HG02885 (cell line): ENCODE measurements around the gene OR1E2.
"Not testable (repeated sequence)": the region's sequence is repeated elsewhere in the genome, so short reads cannot be mapped to it uniquely, and the experiment has no call there.

Source experiments
- ATAC-seq: cut with Tn5 transposase; IDR thresholded peaks from one replicate; pipeline ENCODE4 v1.9.1; 2021; ENCODE audit warnings: mild to moderate bottlenecking; ENCODE audit not compliant: unreplicated experiment, poor library complexity

OR1E2 gene

GRCh38 chr17:3398310-3398709, 35.3 kb downstream of the OR1E2 start, which contains the start of gene OR1E1:
Gene OR1E1 (minus strand): TSS chr17:3398410. CDS start chr17:3398410, 0 bp downstream.
- ATAC-seq: no peak

DNA sequence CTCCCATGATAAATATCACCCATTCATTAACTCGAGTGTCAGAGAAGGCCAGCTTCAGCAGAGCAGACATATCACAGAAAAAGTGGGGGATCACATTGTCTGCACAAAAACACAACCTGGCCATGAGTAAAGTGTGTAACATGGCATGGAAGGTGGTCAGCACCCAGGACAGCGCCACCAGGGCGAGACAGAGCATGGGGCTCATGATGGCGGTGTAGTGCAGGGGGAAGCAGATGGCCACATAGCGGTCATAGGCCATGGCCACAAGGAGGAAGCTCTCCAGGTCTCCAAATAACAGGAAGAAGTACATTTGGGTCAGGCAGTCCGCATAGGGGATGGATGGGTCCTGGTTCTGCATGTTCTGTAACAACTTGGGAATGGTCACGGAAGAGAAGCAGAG, 35.8 kb downstream of the OR1E2 start:
- ATAC-seq: not testable (repeated sequence)

DNA sequence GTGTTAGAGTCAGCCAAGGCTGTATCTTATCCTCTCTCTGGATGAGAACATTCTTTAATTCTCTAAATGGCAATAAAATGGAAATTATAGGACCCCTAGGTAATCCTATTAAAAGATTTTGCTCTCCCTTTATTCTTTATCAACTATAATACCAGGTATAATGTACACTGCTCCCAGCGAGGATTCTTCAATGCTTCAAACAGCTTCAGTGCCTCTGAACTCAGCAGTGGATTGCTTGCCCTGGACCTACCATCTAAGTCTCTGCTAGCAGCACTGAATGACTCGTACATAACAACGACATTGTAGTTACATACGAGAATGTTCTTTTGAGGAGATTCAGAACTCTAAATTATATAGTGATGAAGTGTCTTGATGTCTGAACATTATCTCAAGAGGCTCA, 43.9 kb downstream of the OR1E2 start:
- ATAC-seq: no peak

- no peak for ATAC-seq
These were observed 47.5 kb downstream of the OR1E2 start, which contains the start of gene OR3A2 for GRCh38 chr17:3385869-3386816. Gene OR3A2 (minus strand): TSS chr17:3386308.
